Subcutaneous abdominal adipose tissue (tissue), 5 donors: ENCODE data around the gene PIRT.

Experiments
- H3K27ac ChIP-seq: one replicate; pipeline ENCODE4 v1.7.0; 2013; ENCODE audit warnings: low read depth, mild to moderate bottlenecking, inconsistent platforms, low read length, moderate library complexity
- H3K27me3 ChIP-seq, 5 donors: one replicate each; pipeline ENCODE4 v1.7.0; 2013; ENCODE audit warnings: low read length in 5 of 5, inconsistent platforms in 1 of 5; ENCODE audit not compliant: control insufficient read depth in 5 of 5, insufficient read depth in 4 of 5
- H3K36me3 ChIP-seq, 5 donors: one replicate each; pipeline ENCODE4 v1.7.0; 2013; ENCODE audit warnings: low read length in 5 of 5; ENCODE audit not compliant: control insufficient read depth in 5 of 5, insufficient read depth in 5 of 5
- H3K4me1 ChIP-seq, 5 donors: one replicate each; pipeline ENCODE4 v1.7.0; 2013; ENCODE audit warnings: low read length in 5 of 5, mild to moderate bottlenecking in 3 of 5, moderate library complexity in 1 of 5; ENCODE audit not compliant: control insufficient read depth in 5 of 5, insufficient read depth in 5 of 5
- H3K4me3 ChIP-seq, 5 donors: one replicate each; pipeline ENCODE4 v1.7.0; 2013; ENCODE audit warnings: low read length in 5 of 5, low read depth in 1 of 5
- H3K9ac ChIP-seq, 5 donors: one replicate each; pipeline ENCODE4 v1.7.0; 2013; ENCODE audit warnings: low read length in 5 of 5, mild to moderate bottlenecking in 4 of 5, moderate library complexity in 3 of 5
- H3K9me3 ChIP-seq, 5 donors: one replicate each; pipeline ENCODE4 v1.7.0; 2013; ENCODE audit warnings: low read length in 5 of 5; ENCODE audit not compliant: control insufficient read depth in 5 of 5
- donor health status: healthy.
- donor health status: healthy.
- donor health status: healthy.
- donor health status: healthy.
- donor health status: healthy.

Gene PIRT

GRCh38 chr17:10793256-10793655, 44.6 kb downstream of the PIRT start:
- no peaks in the 10 kb centered on the region for H3K27me3 ChIP-seq
- H3K4me1 ChIP-seq, result peaks cover 11 to 33% (median 23%) of the 10 kb centered on the region in 5 donors
- H3K9ac ChIP-seq, result no peak overlapping the region
- no peaks in the 10 kb centered on the region for H3K36me3 ChIP-seq
- no peak overlapping the region for H3K27ac ChIP-seq
- no peak overlapping the region for H3K4me3 ChIP-seq
- no peaks in the 10 kb centered on the region for H3K9me3 ChIP-seq

GRCh38 chr17:10792151-10792550, 45.7 kb downstream of the PIRT start:
- no peak overlapping the region for H3K4me3 ChIP-seq
- peaks cover 11 to 23% (median 14%) of the 10 kb centered on the region in 5 donors for H3K4me1 ChIP-seq
- H3K27ac ChIP-seq, result no peak overlapping the region
- no peaks in the 10 kb centered on the region for H3K27me3 ChIP-seq
- no peaks in the 10 kb centered on the region for H3K36me3 ChIP-seq
- H3K9ac ChIP-seq, result no peak overlapping the region
- no peaks in the 10 kb centered on the region for H3K9me3 ChIP-seq

- Histone ChIP-seq H3K36me3 (no peaks in the 10 kb centered on the region), H3K4me3 (no peak overlapping the region), H3K9ac (no peak overlapping the region), H3K27ac (no peak overlapping the region), H3K27me3 (no peaks in the 10 kb centered on the region), H3K4me1 (peaks cover 11 to 23% (median 14%) of the 10 kb centered on the region in 5 donors), H3K9me3 (no peaks in the 10 kb centered on the region)
Measured at GRCh38 chr17:10790491-10791401, 47.1 kb downstream of the PIRT start.

GRCh38 chr17:10789694-10790271, 48.1 kb downstream of the PIRT start:
- Histone ChIP-seq H3K36me3 (no peaks in the 10 kb centered on the region), H3K9me3 (no peaks in the 10 kb centered on the region), H3K4me3 (no peak overlapping the region), H3K27me3 (no peaks in the 10 kb centered on the region), H3K27ac (no peak overlapping the region), H3K4me1 (peaks cover 11 to 23% (median 14%) of the 10 kb centered on the region in 5 donors), H3K9ac (no peak overlapping the region)

GRCh38 chr17:10787306-10788045, 50.4 kb downstream of the PIRT start:
- no peak overlapping the region for H3K27ac ChIP-seq
- no peaks in the 10 kb centered on the region for H3K36me3 ChIP-seq
- no peak overlapping the region for H3K4me3 ChIP-seq
- H3K9me3 ChIP-seq, result peaks cover 0 to 4% (median 0%) of the 10 kb centered on the region in 5 donors
- H3K4me1 ChIP-seq, result peaks cover 10 to 15% (median 12%) of the 10 kb centered on the region in 5 donors
- no peaks in the 10 kb centered on the region for H3K27me3 ChIP-seq
- H3K9ac ChIP-seq, result no peak overlapping the region

- Histone ChIP-seq H3K9ac (no peak overlapping the region), H3K4me3 (no peak overlapping the region), H3K4me1 (peaks cover 3 to 9% (median 8%) of the 10 kb centered on the region in 5 donors), H3K36me3 (no peaks in the 10 kb centered on the region), H3K27ac (no peak overlapping the region), H3K9me3 (peaks cover 0 to 4% (median 0%) of the 10 kb centered on the region in 5 donors), H3K27me3 (no peaks in the 10 kb centered on the region)
Measured at GRCh38 chr17:10785295-10785694, 52.6 kb downstream of the PIRT start.

- no peak overlapping the region for H3K27ac ChIP-seq
- H3K9me3 ChIP-seq, result peaks cover 0 to 4% (median 0%) of the 10 kb centered on the region in 5 donors
- H3K27me3 ChIP-seq, result no peaks in the 10 kb centered on the region
- H3K36me3 ChIP-seq, result no peaks in the 10 kb centered on the region
- no peak overlapping the region for H3K9ac ChIP-seq
- no peak overlapping the region for H3K4me3 ChIP-seq
- no peaks in the 10 kb centered on the region for H3K4me1 ChIP-seq
Measured at GRCh38 chr17:10779609-10780008, 58.3 kb downstream of the PIRT start.

- Histone ChIP-seq H3K27ac (no peak overlapping the region), H3K4me1 (peaks cover 0 to 5% (median 3%) of the 10 kb centered on the region in 5 donors), H3K4me3 (no peak overlapping the region), H3K9me3 (peaks cover 0 to 2% (median 0%) of the 10 kb centered on the region in 5 donors), H3K9ac (no peak overlapping the region), H3K36me3 (no peaks in the 10 kb centered on the region), H3K27me3 (no peaks in the 10 kb centered on the region)
Measured at GRCh38 chr17:10777890-10778289, 60.0 kb downstream of the PIRT start.

GRCh38 chr17:10777131-10777807, 60.6 kb downstream of the PIRT start:
- H3K9ac ChIP-seq, result no peak overlapping the region

More at GRCh38 chr17:10777131-10777807, 60.6 kb downstream of the PIRT start:
- H3K4me1 ChIP-seq, result peaks cover 0 to 9% (median 4%) of the 10 kb centered on the region in 5 donors
- no peak overlapping the region for H3K4me3 ChIP-seq
- no peaks in the 10 kb centered on the region for H3K36me3 ChIP-seq
- no peak overlapping the region for H3K27ac ChIP-seq
- peaks cover 0 to 3% (median 3%) of the 10 kb centered on the region in 5 donors for H3K9me3 ChIP-seq
- no peaks in the 10 kb centered on the region for H3K27me3 ChIP-seq
